Esophagus muscularis mucosa (tissue), 4 donors: ENCODE results near the gene SIRT5. TPM values are rescaled to one million over a fixed set of nuclear protein-coding genes. Genes with fewer than 3 reads are reported as not detected.

ENCODE experiments used
- DNase-seq: peaks from one replicate; pipeline ENCODE4 v3.0.0-alpha.2; 2017; ENCODE audit errors: extremely low spot score
- H3K27ac ChIP-seq, 4 donors: fragments of 200-600 bp; sonication (generic); replicated peaks in 1 of 4; 1 replicate in 3 of 4; 2 replicates in 1 of 4; pipeline ENCODE4 v1.5.1; 2016 to 2019; ENCODE audit warnings: mild to moderate bottlenecking in 1 of 4
- H3K27me3 ChIP-seq, 4 donors: fragments of 200-600 bp; sonication (generic); one replicate each; pipeline versions ENCODE4 v1.5.1 to v1.6.0; 2016 to 2019
- H3K36me3 ChIP-seq, 4 donors: fragments of 200-600 bp; sonication (generic); one replicate each; pipeline ENCODE4 v1.5.1; 2016 to 2019
- H3K4me1 ChIP-seq, 4 donors: fragments of 200-600 bp; sonication (generic); one replicate each; pipeline ENCODE4 v1.5.1; 2016 to 2019
- H3K4me3 ChIP-seq, 4 donors: fragments of 200-600 bp; sonication (generic); 1 replicate in 2 of 4; 2 replicates in 2 of 4; pipeline ENCODE4 v1.5.1; 2016 to 2019; ENCODE audit warnings: mild to moderate bottlenecking in 4 of 4, moderate library complexity in 1 of 4
- H3K9me3 ChIP-seq, 4 donors: fragments of 200-600 bp; sonication (generic); 1 replicate in 3 of 4; 2 replicates in 1 of 4; pipeline ENCODE4 v1.5.1; 2016 to 2019
- CTCF ChIP-seq, 3 experiments: fragments of 200-600 bp in 2 of 3; fragments of 450-650 bp in 1 of 3; sonication (generic) in 2 of 3; IDR thresholded peaks; one replicate each; pipeline ENCODE4 v1.5.1; 2017 to 2019; ENCODE audit warnings: antibody characterized with exemption in 3 of 3, mild to moderate bottlenecking in 2 of 3, moderate library complexity in 1 of 3
- EP300 ChIP-seq: sonication (generic); formaldehyde crosslinking; IDR thresholded peaks from one replicate; pipeline ENCODE4 v1.6.1; 2017; ENCODE audit warnings: antibody characterized with exemption
- POLR2A ChIP-seq: fragments of 450-650 bp; IDR thresholded peaks from one replicate; pipeline ENCODE4 v1.6.1; 2017; ENCODE audit warnings: antibody characterized with exemption, moderate library complexity, mild to moderate bottlenecking, low read depth
- POLR2AphosphoS5 ChIP-seq, 2 donors: sonication (generic); formaldehyde crosslinking; IDR thresholded peaks; one replicate each; pipeline ENCODE4 v1.6.1; 2017; ENCODE audit warnings: antibody characterized with exemption in 2 of 2
- whole genome bisulfite sequencing: methylation state at CpG from one replicate; pipeline ENCODE4 v1.1.5; 2018; 5-methylcytosine and 5-hydroxymethylcytosine counted together
- intact Hi-C: fragments of 100-400 bp; cut with DNase I; formaldehyde crosslinking; loops from one replicate; pipeline ENCODE4 v1.15.1; 2023
- total RNA-seq, 4 donors: library from RNA; depleted of rRNA; stranded (reverse); fragments of >200 nt; gene quantifications; one replicate each; pipeline versions ENCODE4 v1.1.0 to v1.2.1, GENCODE V29; 2016

The SIRT5 gene
- total RNA-seq, 4 donors from 2014 or later = 7.8 to 14.5 (median 12.6) TPM

GRCh38 chr6:13589801-13590200 lies 15.4 kb downstream of the SIRT5 start:
- no peak overlapping the region for H3K4me3 ChIP-seq
- intact Hi-C loops = no loop called here
- H3K36me3 ChIP-seq = peaks cover 19 to 80% (median 65%) of the 10 kb centered on the region in 4 donors
- no peaks in the 10 kb centered on the region for H3K9me3 ChIP-seq
- peak; percentile 45 for DNase-seq
- H3K4me1 ChIP-seq = peaks cover 0 to 5% (median 0%) of the 10 kb centered on the region in 4 donors
- 94% methylated on average over 9 of the region's 9 CpGs for WGBS
- H3K27me3 ChIP-seq = no peaks in the 10 kb centered on the region
- no peak overlapping the region for H3K27ac ChIP-seq
- TF ChIP-seq POLR2AphosphoS5 (IDR thresholded peaks at IDR 0.05) (no peak), EP300 (no peak), POLR2A (no peak), CTCF (IDR thresholded peaks at IDR 0.05) (no peak)

DNA sequence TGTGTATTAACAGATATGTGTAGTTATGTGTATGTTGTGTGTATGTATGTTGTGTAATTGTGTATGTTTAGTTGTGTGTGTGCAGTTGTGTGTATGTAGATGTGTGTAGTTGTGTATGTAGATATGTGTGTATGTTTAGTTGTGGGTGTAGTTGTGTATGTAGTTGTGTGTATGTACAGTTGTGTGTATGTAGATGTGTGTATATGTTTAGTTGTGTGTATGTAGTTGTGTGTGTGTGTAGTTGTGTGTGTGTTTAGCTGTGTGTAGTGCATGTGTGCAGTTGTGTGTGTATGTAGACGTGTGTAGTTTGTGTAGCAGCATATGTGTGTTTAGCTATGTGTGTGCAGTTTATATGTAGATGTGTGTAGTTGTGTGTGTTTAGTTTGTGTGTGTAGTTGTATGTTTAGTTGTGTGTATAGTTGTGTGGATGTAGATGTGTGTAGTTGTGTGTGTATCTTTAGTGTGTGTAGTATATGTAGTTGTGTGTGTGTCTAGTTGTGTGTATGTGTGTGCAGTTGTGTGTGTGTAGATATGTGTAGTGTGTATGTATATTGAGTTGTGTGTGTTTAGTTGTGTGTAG lies 16.3 kb downstream of the SIRT5 start:
- H3K9me3 ChIP-seq = no peaks in the 10 kb centered on the region
- H3K27ac ChIP-seq = no peak overlapping the region
- H3K27me3 ChIP-seq = no peaks in the 10 kb centered on the region
- intact Hi-C loops = no loop called here
- H3K4me3 ChIP-seq = no peak overlapping the region
- H3K36me3 ChIP-seq = peaks cover 19 to 80% (median 66%) of the 10 kb centered on the region in 4 donors
- H3K4me1 ChIP-seq = peaks cover 0 to 5% (median 0%) of the 10 kb centered on the region in 4 donors
- no peak for TF ChIP-seq CTCF (IDR thresholded peaks at IDR 0.05)
- no peak for TF ChIP-seq POLR2A
- no peak for TF ChIP-seq EP300
- TF ChIP-seq POLR2AphosphoS5 (IDR thresholded peaks at IDR 0.05) = no peak
- WGBS = 91% methylated on average over 1 of the region's 1 CpG
- DNase-seq = peak; percentile 31

GRCh38 chr6:13591205-13591921 lies 17.0 kb downstream of the SIRT5 start:
- no peak for TF ChIP-seq POLR2A
- TF ChIP-seq CTCF (IDR thresholded peaks at IDR 0.05) = no peak
- TF ChIP-seq EP300 = no peak
- no peak for TF ChIP-seq POLR2AphosphoS5 (IDR thresholded peaks at IDR 0.05)
- Histone ChIP-seq H3K27ac (no peak overlapping the region), H3K36me3 (peaks cover 19 to 85% (median 73%) of the 10 kb centered on the region in 4 donors), H3K9me3 (no peaks in the 10 kb centered on the region), H3K27me3 (no peaks in the 10 kb centered on the region), H3K4me1 (peaks cover 0 to 5% (median 0%) of the 10 kb centered on the region in 4 donors), H3K4me3 (no peak overlapping the region)
- DNase-seq = peak; percentile 78
- intact Hi-C loops = no loop called here
- 96% methylated on average over 21 of the region's 21 CpGs for WGBS

DNA sequence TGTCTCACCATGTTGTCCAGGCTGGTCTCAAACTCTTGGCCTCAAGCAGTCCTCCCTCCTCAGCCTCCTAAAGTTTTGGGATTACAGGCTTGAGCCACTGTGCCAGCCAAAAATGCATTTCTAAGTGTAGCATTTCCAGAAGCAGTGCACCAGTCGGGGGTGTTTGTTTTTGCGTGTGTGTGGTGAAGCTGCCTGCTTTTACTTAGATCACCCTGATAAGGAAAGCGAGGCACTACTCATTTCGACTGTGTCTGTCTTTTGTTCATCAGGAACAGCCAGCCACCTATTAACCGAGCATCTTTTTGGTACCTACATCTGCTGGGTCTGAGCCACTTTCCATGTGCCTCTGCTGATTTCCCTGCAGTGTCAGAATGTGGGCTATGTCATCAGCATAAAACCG lies 18.7 kb downstream of the SIRT5 start:
- Histone ChIP-seq H3K4me3 (no peak overlapping the region), H3K36me3 (peaks cover 27 to 85% (median 72%) of the 10 kb centered on the region in 4 donors), H3K9me3 (no peaks in the 10 kb centered on the region), H3K27me3 (no peaks in the 10 kb centered on the region), H3K4me1 (no peaks in the 10 kb centered on the region), H3K27ac (no peak overlapping the region)
- 83% methylated on average over 6 of the region's 6 CpGs for WGBS
- DNase-seq = peak; percentile 42
- intact Hi-C loops = no loop called here
- TF ChIP-seq CTCF (IDR thresholded peaks at IDR 0.05) (no peak), POLR2A (no peak), EP300 (no peak)
